Femur (tissue), 1 donor: ENCODE results near the gene UGGT2.
"Not testable (repeated sequence)": the region's sequence is repeated elsewhere in the genome, so short reads cannot be mapped to it uniquely, and the experiment has no call there.

Source experiments
- DNase-seq: peaks from one replicate; pipeline ENCODE4 v3.0.0-alpha.2; 2017

The UGGT2 gene

GRCh38 chr13:96053003-96053703, at the start of gene UGGT2:
TSS of gene UGGT2 (minus strand) at chr13:96053401. CDS start at chr13:96053312, 89 bp downstream.
- peak; percentile 97 for DNase-seq

- no peak for DNase-seq
Observed at GRCh38 chr13:96100457-96101220, 47.4 kb upstream of the UGGT2 start.

- DNase-seq, result no peak
Observed at GRCh38 chr13:96093296-96094006, 40.2 kb upstream of the UGGT2 start.

- DNase-seq, result peak; percentile 61
Observed at GRCh38 chr13:96091164-96092117, 38.2 kb upstream of the UGGT2 start.

GRCh38 chr13:96090240-96091101, 37.3 kb upstream of the UGGT2 start:
- DNase-seq, result peak; percentile 27

GRCh38 chr13:96089749-96090239, 36.6 kb upstream of the UGGT2 start, which contains the start of gene HS6ST3:
TSS of gene HS6ST3 (plus strand) at chr13:96090107.
- peak; percentile 23 for DNase-seq

- no peak for DNase-seq
Observed at GRCh38 chr13:96089139-96089538, 35.9 kb upstream of the UGGT2 start.

GRCh38 chr13:96086736-96087135, 33.5 kb upstream of the UGGT2 start:
- DNase-seq, result no peak

GRCh38 chr13:96082640-96083039, 29.4 kb upstream of the UGGT2 start:
- no peak for DNase-seq

GRCh38 chr13:96081888-96082287, 28.7 kb upstream of the UGGT2 start:
- no peak for DNase-seq

GRCh38 chr13:96080676-96081075, 27.5 kb upstream of the UGGT2 start:
- DNase-seq, result no peak

- DNase-seq, result no peak
Observed at GRCh38 chr13:96075953-96076543, 22.8 kb upstream of the UGGT2 start.

- no peak for DNase-seq
Observed at GRCh38 chr13:96072392-96072791, 19.2 kb upstream of the UGGT2 start.

GRCh38 chr13:96071504-96071903, 18.3 kb upstream of the UGGT2 start:
- DNase-seq, result no peak

- no peak for DNase-seq
Observed at GRCh38 chr13:96068729-96069128, 15.5 kb upstream of the UGGT2 start.

- no peak for DNase-seq
Observed at GRCh38 chr13:96065849-96066248, 12.6 kb upstream of the UGGT2 start.

GRCh38 chr13:96052656-96053002, 572 bp downstream of the UGGT2 start:
- no peak for DNase-seq

GRCh38 chr13:96051946-96052345, 1.3 kb downstream of the UGGT2 start:
- DNase-seq, result not testable (repeated sequence)

- not testable (repeated sequence) for DNase-seq
Observed at GRCh38 chr13:96051491-96051890, 1.7 kb downstream of the UGGT2 start.

- not testable (repeated sequence) for DNase-seq
Observed at GRCh38 chr13:96050955-96051354, 2.2 kb downstream of the UGGT2 start.
